NCI-H2196 treated with DMSO at 0.1 percent for 48 hours (cell line): ENCODE data around the gene MTHFSD.

Experiments used
- DNase-seq: peaks from one replicate; lab custom pipeline; 2025; ENCODE audit not compliant: unreplicated experiment; lab: John Stamatoyannopoulos, UW

The MTHFSD gene

DNA sequence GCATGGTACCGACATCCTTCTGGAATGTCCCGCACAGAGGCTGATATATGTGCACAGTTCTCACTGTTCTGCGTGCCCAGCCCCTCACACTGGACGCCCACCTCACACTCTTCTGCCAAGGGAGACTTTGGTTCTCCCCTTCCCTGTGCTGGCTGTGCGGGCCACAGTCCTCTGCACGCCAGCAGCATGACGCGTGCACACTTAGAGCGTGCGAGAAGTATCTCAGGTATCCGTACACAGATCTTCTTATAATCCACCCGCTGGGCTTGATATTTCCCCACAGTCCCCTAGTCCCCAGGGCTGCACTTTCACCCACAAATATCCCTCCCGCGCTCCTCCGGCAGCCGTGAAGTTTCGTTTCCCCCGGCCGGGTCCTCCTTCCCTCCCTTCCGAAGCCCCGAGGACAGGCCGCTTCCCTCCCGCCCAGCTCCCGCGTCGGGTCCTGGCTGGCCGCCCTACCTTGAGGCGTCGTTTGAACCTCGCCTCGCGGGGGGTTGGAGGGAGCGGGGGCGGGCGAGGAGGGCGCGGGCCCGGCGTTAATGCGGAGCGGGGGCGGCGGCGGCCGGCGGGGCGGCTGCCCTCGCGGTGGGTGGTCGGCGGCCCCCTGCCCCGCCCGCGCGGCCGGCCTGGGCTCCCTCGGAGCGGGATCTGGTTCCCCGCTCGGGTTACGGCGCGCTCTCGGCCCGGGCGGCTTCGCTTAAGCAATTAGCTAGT is 49.7 kb downstream of the MTHFSD start:
- no peak for DNase-seq

DNA sequence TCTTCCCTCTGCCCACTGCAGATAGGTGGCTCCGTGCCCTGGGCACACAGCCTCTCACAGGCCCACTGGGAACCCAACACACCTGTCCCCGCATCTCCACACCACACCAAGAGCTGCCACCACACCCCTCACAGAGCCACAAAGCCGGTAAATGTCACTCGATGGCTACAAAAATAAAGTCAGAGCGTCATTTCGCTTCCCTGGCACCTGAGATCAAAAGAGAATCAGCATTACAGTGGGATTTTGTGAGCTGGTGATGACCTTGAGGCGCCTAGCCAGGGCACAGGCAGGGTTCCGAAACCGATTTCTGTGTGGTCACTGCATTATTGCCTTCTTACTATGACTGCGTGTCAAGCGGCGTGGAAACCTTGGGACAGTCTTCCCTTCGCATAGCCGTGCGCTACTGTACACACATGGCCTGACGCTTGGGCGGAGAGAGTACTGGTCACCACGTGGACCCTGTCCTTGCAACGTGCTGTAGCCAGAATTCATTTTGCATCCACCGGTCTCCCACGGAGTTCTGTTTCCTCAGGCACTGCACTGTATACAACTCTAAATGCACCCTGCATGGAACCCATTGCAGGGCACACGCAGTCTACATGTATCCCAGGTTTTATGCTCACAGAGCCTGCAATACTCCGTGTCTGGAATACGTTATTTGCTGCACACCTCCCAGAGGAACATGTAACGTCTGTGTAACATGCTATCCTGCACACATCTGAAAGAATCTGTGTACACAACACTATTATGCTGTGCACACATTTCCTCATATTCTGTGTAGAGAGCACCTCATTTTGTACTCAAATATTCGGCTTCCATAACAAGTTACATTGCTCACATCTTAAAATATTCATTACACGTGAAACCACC is 50.5 kb downstream of the MTHFSD start:
- no peak for DNase-seq

DNA sequence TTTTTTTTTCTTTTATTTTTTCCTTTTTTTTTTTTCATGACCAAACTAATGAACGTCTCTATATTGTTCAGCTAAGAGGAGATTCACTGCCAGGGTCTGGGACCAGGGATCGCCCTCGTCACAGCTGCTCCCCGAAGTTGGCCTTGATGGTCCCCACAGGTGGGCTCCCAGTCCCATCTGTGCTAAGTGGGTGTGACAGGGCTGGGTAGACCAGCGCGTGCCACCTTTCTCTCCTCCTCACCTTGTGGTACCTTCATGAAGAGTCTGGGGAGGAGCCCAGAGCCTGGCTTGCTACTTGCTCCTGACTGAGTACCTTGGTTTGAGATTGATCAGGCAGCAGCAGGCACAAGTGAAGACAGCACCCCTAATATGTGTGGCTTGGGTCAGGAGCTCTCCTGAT is 51.2 kb downstream of the MTHFSD start:
- no peak for DNase-seq

DNA sequence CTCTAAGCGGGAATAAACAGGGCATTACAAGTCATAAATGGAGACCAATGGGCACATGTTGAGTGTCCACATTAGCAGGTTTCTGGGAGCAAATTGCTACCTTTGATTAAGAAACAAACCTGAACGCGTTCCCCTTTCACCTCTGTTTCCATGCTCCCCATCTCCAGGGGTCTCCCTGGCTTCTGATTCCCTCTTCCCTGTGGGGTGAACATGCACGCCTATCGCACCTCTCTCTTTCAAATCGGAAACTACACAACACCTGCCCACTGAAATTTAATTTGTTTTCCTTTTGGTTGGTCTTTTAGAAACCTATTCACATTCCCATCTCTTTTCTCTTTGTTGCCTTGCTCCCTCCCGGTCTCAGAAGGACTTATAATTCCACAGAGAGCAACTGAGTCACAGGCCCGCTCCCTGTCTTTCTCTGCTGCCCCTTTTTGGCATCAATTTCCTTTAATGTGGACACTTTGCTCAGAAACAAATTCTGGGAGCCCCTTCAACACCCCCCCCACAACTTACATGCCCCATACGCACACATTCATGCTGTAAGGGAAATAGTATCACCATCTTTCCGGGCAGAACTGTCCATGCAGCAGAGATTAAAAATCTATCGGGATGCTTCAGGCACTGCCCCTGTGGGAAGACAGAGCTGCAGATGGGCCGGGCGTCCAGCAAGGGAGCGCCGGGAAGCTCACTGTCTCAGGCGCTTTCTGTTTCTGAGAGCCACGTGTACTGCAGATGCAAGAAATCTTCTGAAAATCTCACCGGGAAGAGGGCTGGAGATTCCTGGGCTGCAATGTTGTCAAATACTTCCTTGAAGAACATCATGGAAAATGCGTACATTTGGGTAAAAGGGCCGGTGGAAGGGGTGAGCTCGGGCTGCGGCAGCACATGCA is 51.9 kb downstream of the MTHFSD start:
- no peak for DNase-seq

DNA sequence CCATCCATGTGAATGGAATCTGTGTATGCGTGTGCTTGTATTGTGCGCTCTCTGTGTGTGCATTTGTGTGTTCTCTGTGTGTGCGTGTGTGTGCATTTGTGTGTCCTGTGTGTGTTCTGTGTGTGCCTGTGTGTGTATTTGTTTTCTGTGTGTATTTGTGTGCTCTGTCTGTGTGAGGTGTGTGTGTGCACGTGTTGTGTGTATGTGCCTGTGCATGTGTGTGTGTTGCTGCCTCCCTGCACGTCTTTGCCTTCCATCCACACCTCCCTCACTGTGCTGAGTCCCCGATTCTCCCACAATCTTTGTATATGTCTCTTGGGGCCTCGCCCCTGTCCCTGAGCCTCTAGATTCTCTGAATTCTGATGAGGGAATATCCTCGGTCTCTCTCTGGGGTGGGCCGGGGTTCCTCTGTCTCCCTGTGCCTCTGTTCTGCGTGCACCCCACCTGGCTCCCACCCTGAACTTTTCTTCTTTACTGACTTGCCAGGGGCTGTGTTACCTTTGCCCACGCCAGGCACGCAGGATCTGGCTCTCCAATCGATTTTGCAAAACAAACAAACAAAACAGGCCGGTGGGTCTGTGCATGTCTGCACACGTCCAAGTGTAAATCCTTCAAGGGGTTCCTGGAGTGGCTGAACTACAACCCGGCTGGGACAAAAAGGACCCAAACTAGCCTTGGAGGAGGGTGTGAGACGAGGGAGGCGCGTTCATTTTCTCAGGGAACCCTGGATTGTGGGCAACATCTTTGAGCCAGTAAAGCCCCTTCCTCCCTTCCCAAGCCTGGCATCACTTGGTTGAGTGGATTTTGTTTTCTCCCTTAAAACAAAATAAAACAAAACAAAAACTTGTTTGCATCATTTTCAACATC is 52.8 kb downstream of the MTHFSD start:
- DNase-seq, result no peak

DNA sequence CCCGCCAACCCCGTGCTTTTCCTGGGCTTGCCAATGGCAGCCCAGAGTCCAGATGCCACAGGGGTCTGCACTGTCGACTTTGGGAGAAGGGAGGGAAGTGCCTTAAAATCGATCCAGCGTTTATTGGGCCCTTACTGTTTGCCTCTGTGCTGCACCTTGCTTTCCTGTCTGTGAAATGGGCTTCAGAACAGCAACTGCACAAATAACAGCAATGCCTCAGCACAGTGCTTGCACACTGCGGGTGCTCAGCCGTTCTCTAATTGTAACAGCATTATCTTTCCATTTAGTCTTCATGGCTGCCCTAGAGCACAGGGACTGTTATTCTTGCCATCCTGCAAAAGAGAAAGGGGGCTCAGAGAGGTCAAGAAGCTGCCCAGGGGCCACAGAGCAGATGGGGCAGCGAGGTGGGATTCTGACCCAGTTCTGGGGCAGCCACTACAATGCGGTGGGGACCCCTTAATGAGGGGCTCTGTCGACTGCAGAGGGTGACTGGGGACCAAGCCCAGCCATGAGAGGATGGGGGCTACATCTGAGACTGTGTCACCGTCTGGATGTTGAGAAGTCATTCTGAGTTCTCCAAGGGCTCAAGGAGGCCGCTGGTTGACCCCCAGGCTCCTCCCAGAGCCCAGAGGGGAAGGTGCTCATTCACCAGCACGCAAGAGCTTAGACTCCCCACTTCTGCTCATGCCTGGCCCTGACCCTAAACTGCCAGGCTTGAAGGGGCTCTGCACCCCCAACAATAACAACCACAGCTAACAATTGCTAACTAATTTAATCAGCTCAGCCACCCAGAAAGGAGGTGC is 54.1 kb downstream of the MTHFSD start:
- no peak for DNase-seq

DNA sequence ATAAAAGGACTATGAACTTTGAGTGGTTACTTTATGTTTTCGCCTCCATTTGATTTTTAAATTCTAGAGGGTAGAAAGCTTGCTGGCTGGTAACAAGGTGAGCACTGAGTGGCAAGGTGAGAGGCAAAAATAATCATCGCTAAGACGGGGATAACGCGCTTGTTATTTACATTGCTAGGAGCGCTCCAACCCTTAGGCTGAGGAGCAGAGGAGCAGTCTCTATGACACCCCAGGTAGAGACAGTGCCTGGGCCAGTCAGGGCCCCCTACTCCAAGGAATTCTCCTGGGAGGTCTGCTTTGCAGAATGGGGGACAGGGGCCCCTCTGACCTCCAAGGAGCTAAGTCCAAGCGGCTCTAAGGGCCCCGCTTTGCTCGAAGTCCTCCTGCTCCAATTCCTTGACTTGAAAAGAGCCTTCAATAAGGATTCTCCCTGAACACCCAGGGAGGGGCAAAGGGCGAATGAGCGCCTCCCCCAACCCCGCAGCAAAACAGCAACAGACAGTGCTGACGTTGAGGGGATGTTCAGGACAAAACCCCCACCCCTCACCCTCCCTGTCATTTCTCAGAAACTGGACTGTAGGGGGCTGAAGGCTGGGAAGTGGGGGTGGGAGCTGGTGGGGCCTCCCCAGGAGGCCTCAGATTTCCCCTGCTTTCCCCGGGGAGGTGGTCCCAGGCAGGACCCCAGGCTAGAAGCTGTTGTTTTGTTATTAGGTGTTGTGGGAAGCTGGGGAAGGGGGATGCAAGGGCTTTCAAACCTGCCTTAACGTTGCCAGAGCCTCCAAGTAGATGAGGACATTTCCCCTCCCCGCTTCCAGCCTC is 54.9 kb downstream of the MTHFSD start:
- DNase-seq, result no peak

DNA sequence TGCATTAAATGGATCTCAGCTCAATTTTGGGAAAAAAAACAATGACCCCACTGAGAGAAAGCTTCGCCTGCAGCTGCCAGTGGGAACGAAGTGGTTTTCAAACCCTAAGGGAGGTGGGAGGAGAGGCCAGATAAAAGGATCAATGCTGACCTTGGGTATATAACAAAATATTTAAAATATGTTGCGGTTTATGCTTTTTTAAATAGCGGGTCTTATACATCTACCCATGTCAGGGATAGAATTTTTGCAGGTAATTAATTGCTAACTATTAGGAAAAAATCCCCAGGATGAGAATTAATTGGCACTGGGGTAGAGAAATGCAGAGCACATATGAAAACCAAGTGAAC is 55.6 kb downstream of the MTHFSD start:
- DNase-seq, result no peak

DNA sequence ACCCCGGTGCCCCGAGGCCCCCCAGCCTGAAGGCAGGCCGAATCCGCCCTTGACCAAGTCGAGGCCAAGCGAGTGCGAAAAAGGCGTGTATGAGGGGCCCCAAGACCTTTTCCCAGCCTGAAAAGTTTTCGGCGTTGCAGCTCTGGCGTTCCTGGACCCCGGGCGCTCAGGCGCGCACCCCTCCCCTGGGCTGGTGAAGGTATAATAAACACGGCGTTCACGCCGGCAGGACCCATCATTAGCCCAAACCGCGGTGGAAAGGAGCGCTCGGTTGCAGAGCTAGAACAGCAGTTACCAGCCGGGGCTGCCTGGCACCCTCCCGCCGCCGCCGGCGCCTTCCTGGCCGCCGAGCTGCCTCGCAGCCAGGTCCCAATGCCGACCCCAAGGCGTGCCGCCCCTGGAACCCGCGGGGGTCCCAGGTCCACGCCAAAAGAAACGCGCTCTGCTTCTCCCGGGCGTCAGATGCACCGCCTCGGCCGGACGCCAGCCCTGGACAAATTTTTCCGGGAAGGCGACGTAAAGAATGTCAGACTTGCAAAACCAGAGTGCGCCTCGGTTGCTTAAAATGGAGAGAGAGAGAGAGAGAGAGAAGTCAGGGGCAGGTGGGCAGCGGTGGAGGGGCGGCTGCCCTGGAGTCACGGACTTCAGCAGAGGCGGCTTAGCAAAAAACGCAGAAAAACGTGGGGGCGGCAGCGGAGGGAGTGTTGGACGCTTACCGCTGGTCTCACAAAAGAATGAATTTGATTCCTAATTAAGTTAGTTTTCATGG is 56.2 kb downstream of the MTHFSD start:
- DNase-seq, result no peak

DNA sequence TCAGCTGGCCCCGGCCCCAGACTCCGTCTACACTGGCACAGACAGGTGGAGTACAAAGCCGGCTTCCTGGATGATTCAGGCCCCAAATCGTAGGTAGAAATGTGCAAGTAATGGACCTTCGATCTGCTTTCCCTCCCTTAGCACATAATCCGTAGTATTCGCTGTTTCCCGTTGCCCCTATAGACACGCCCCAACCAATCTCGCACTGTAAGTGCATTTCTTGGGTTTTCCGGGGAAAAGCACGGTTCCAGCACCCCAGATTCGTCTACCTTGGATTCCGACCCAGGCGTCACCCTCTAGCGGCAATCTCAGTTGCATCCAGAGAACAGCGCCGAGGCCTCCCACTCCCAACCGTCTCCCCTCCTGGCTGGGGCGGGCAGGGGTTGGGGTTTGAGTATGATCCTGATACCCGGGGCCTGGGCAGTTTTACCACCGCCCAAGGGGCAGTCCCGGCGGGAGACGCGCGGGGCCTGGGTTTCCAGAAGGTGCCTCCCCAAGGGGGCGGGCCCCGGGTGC is 56.8 kb downstream of the MTHFSD start:
- no peak for DNase-seq

DNA sequence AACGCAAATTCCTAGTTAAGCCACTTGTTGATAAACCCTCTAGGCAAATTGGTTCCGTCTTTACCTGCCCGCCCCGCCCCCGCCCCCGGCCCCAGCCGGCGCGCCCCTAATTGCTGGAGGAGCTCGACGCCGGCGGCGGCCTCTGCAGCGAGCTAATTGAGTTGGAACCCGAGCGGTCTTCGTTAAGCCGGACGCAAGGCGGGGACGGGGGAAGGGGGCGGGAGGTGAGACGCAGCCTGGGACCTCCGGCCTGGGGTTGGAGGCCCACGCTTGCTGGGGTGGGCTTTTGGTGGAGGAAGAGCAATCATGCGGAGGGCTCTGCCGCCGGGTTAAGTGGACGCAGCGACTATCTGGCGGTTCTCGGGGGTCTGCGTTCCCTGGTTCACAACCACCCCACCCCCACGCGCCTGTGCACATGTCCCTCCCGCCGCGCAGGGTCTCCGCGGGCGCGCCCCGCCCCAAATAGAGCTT is 57.4 kb downstream of the MTHFSD start:
- DNase-seq, result no peak

DNA sequence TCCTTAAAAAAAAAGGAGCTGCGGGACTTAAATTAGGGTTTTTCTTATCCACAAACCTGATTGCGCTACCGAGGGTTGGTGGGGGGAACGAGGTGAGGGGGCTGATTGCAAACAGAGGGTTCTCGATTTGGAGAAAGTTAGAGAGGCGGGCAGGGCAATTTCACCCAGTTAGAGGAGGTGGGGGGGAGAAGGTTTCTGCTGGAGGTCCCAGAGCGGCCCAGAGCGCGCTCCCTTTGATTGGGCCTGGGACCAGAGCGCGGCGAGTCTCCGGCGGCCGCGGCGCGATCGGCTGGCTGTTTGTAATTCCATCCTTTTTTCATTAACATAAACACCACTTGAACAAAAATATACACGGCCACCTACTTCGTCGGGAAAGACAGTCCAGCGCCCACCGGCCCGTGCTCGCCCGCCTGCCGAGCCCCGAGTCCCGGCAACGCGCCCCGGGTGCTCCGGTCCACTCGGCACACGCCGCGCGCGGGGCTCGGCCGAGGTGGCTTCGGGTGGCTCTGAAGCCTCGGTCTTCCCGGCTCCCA is 58.0 kb downstream of the MTHFSD start:
- no peak for DNase-seq

DNA sequence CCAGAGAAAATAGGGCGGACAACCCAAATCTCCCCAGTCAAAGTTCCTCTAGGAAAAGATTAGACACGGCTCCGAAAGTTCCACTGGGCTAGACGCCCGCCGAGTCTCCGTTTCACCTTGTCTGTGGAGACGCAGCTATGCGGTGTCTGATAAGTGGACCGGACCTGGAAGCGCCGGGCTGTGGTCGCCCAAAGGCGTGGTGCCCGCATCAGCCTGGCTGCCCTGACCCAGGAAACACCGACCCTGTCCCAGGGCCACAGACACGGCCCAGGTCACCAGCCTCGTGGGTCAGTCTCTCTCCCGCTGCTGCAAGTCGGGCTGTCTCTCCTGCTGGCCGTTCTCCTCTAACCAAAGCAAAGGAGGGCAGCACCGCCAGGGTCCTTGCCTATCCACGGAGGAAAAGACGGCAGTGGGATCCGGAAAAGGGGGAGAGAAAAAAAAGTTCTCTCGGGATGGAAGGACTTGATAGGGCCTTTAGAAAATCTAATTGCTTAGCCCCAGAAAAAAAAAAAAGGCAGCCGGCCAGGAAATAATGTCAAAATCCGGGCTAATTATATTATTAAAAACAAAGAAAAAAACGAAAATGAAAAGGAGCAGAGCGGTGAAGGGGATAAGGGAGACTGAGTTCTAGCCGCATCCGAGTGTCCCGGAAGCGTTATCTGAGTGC is 58.6 kb downstream of the MTHFSD start:
- DNase-seq, result no peak

DNA sequence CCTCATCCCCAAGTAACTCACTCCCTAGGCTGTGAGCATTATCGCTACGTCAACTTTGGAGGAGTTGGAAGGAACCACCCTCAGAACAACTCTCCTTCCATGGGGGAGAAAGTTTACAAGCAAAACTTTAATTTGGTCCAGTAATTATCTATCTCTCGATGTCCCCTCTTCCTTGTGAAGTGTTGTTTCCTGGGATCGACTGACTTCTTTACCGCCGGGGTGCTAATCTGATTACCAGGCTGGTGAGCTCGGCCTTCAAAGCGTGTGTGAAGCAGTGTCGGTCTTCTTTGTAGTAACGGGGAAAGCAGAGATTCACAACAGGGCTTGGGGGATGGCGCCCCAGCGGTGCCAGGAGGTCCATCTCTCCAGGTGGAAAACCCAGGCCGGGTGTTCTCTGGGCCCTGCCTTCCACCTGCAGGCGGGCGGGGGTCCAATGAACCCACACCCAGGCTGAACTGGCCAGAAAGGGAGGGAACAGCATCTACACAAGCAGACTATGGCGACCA is 59.2 kb downstream of the MTHFSD start:
- no peak for DNase-seq

DNA sequence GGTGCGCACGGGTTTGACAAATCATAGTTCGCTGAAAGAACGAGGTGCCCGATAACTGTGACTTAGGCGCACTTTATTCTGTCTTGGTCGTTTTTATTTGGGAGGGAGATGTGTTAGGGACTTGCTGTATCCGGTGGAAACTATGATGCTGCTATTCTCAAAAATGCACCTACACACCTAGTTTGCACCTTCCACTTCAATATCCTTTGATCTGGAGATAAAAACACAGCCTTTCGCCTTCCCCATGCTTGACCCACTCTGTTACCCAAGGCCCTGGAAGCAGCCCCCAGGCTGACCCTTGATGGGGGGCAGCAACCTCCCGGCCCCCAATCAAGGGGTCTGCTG is 59.7 kb downstream of the MTHFSD start:
- no peak for DNase-seq

DNA sequence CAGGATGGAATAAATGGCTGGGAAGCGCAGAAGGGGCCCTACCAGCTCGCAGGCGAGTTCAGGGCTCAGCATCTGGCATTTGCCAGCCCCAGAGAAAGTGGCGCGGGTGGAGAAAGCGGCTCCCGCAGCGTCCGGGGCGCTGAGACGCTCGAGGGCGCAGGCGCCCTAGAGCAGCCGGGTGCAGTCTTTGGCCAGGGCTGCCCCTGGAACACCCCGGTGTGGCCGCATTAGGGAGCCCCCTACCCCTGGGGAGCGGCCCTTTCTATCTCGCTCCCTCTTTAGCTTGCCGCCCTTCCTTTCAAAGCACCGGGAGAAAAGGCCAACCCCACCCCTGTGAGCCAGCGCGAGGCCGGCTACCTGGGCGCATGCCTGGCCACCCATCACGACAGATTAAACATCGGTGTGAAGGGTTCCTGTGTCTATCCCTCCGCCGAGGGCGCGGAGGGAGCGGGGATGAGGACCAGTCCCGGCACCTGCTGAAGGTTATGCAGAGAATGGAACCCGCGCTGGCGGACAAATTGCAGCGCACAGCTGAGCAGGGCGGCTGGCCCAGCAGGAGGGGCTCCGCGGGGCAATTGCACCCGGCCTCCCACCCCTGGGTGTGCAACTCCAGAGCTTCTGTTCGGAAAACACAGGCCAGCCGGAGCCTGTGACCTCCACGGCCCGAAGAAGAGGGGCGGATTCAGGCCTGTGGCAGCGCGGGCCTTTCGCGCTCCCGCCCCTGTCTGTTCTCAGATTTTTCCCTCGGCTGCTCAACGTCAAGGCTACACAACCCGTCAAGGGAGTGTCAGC is 60.3 kb downstream of the MTHFSD start:
- no peak for DNase-seq
